Inflammatory macrophage (primary cell): ENCODE measurements around the gene PDCD7.

ENCODE experiments used
- DNase-seq, 2 donors: peaks; one replicate each; pipeline ENCODE4 v3.0.0-alpha.2; 2020 to 2022

PDCD7 gene

GRCh38 chr15:65071381-65071811, 62.2 kb downstream of the PDCD7 start:
- DNase-seq: no peak

- no peak for DNase-seq
Measured at GRCh38 chr15:65069779-65070546, 63.6 kb downstream of the PDCD7 start.

GRCh38 chr15:65069179-65069578, 64.4 kb downstream of the PDCD7 start:
- DNase-seq: no peak

GRCh38 chr15:65068403-65068788, 65.2 kb downstream of the PDCD7 start:
- no peak for DNase-seq

- no peak for DNase-seq
Measured at GRCh38 chr15:65067645-65068402, 65.8 kb downstream of the PDCD7 start, which contains the start of gene RASL12. Gene RASL12 (minus strand): TSS chr15:65067991. CDS start chr15:65067835, 156 bp downstream.
